Measurements from ENCODE around the gene PLCB4. TPM values are rescaled to one million over a fixed set of nuclear protein-coding genes. Genes with fewer than 3 reads are reported as not detected.

Gene PLCB4
- total RNA-seq, 1 experiment from 2014 or later = 10.1 TPM

DNA sequence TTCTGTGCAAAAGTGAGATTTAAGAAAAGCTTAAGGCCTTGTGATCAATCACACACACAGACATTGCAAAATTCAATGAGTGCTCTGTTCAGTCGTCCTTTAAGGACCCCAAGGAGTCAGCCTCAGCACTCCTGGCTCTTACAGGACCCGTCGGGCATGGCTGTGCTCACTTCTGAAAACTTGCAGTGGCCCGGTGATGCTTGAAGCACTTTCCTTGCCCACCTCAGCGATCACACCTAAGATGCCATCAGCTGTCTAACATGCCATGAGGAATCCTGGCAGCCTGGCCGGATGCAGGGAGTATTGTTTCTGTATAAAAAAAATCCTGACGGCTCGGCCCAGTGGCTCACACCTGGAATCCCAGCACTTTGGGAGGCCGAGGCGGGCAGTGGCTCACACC lies 344.1 kb downstream of the PLCB4 start:
- H3K9me3 ChIP-seq (ENCODE audit: control insufficient read depth, low read depth, low read length) = no peaks in the 10 kb centered on the region
- no peaks in the 10 kb centered on the region for H3K79me2 ChIP-seq (ENCODE audit: insufficient read depth, low read length)
- Mint-ChIP-seq H3K27me3 (ENCODE audit: low read depth) (no peaks in the 10 kb centered on the region), H3K27ac (no peak overlapping the region), H3K9me3 (no peaks in the 10 kb centered on the region), H3K36me3 (ENCODE audit: insufficient read depth in 1 of 3, low read depth in 3 of 3) (peaks cover 0 to 9% (median 6%) of the 10 kb centered on the region in 3 experiments), H3K4me3 (no peak overlapping the region), H3K4me1 (peaks cover 3 to 6% of the 10 kb centered on the region in 2 experiments; a peak in 2 of 4 replicates)
- no peak overlapping the region for H3K27ac ChIP-seq (ENCODE audit: insufficient read length, low read depth, low read length)
- TF ChIP-seq, protein P1, sequence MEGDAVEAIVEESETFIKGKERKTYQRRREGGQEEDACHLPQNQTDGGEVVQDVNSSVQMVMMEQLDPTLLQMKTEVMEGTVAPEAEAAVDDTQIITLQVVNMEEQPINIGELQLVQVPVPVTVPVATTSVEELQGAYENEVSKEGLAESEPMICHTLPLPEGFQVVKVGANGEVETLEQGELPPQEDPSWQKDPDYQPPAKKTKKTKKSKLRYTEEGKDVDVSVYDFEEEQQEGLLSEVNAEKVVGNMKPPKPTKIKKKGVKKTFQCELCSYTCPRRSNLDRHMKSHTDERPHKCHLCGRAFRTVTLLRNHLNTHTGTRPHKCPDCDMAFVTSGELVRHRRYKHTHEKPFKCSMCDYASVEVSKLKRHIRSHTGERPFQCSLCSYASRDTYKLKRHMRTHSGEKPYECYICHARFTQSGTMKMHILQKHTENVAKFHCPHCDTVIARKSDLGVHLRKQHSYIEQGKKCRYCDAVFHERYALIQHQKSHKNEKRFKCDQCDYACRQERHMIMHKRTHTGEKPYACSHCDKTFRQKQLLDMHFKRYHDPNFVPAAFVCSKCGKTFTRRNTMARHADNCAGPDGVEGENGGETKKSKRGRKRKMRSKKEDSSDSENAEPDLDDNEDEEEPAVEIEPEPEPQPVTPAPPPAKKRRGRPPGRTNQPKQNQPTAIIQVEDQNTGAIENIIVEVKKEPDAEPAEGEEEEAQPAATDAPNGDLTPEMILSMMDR (conservative IDR thresholded peaks at IDR 0.05) = no peak
- H3K79me1 ChIP-seq (ENCODE audit: insufficient read depth, low read depth, low read length, poor library complexity, severe bottlenecking) = no peaks in the 10 kb centered on the region
- no peak overlapping the region for H3K56ac ChIP-seq (ENCODE audit: insufficient read length, low read depth, low read length)
- no peaks in the 10 kb centered on the region for H3K27me3 ChIP-seq (ENCODE audit: insufficient read depth, low read length)
- H3K14ac ChIP-seq (ENCODE audit: insufficient read depth, low read length) = no peak overlapping the region
- H3K23ac ChIP-seq (ENCODE audit: insufficient read length, low read depth, low read length) = no peak overlapping the region
- H4K5ac ChIP-seq (ENCODE audit: insufficient read length, low read depth, low read length) = no peak overlapping the region
- no peak overlapping the region for H3K9ac ChIP-seq (ENCODE audit: extremely low read depth, insufficient read length, low read length)
- no peaks in the 10 kb centered on the region for H3K23me2 ChIP-seq (ENCODE audit: insufficient read length, low read depth, low read length, poor library complexity, severe bottlenecking)
- no peak overlapping the region for H4K91ac ChIP-seq (ENCODE audit: insufficient read length, low read depth, low read length)
- H2BK20ac ChIP-seq (ENCODE audit: low read depth, low read length, poor library complexity, severe bottlenecking) = no peak overlapping the region
- no peaks in the 10 kb centered on the region for H4K20me1 ChIP-seq (ENCODE audit: control insufficient read depth, insufficient read depth, insufficient read length)
- H3T11ph ChIP-seq (ENCODE audit: low read length) = no peak overlapping the region
- no peak overlapping the region for H2AFZ ChIP-seq (ENCODE audit: low read length)
- no peak overlapping the region for H2BK120ac ChIP-seq (ENCODE audit: low read depth, low read length, poor library complexity, severe bottlenecking)
- no peak overlapping the region for H3K4ac ChIP-seq (ENCODE audit: low read depth, low read length)
- no peak overlapping the region for H3K18ac ChIP-seq (ENCODE audit: insufficient read length, low read depth, low read length)
- no peak overlapping the region for H2BK5ac ChIP-seq (ENCODE audit: insufficient read length, low read length)
- H3K4me1 ChIP-seq (ENCODE audit: insufficient read depth, low read length) = no peaks in the 10 kb centered on the region
- no peak overlapping the region for H3K4me2 ChIP-seq (ENCODE audit: insufficient read depth, insufficient read length, low read length)
- no peak overlapping the region for H2AK5ac ChIP-seq (ENCODE audit: insufficient read length, low read length)
- WGBS (ENCODE audit: extremely low coverage, insufficient read length, low lambda C conversion rate) = no CpG with 5 or more reads among the region's 10 CpGs
- no peak overlapping the region for H2BK15ac ChIP-seq (ENCODE audit: low read depth, low read length)
- no peak overlapping the region for H4K8ac ChIP-seq (replicated peaks; ENCODE audit: insufficient read length, low read depth, low read length)
- no peak overlapping the region for H2BK12ac ChIP-seq (ENCODE audit: insufficient read length, low read depth, low read length)
- no peak for DNase-seq
